RWPE2 (cell line): ENCODE results near the gene CEP164.

ENCODE experiments used
- ATAC-seq: fragments of 200-7000 bp; cut with Tn5 transposase; 3 replicates; pipeline ENCODE4 v1.9.1; 2021; ENCODE audit warnings: low read depth
- DNase-seq: peaks from one replicate; pipeline ENCODE4 v3.0.0-alpha.2; 2020; ENCODE audit warnings: low spot score
- H3K27ac ChIP-seq: fragments of 450-650 bp; 2 replicates; pipeline ENCODE4 v1.5.1; 2017; ENCODE audit warnings: mild to moderate bottlenecking; ENCODE audit not compliant: poor library complexity, severe bottlenecking
- H3K27me3 ChIP-seq: fragments of 250-450 bp; sonication (Bioruptor Pico); 2 replicates; pipeline ENCODE4 v1.5.1; 2021; ENCODE audit warnings: mild to moderate bottlenecking, moderate library complexity; ENCODE audit not compliant: insufficient read depth, poor library complexity, severe bottlenecking
- H3K36me3 ChIP-seq: fragments of 250-450 bp; sonication (Bioruptor Pico); 2 replicates; pipeline ENCODE4 v1.5.1; 2020; ENCODE audit warnings: low read depth, mild to moderate bottlenecking, moderate library complexity
- H3K4me1 ChIP-seq: fragments of 250-450 bp; sonication (Bioruptor Pico); 2 replicates; pipeline ENCODE4 v1.5.1; 2021; ENCODE audit warnings: mild to moderate bottlenecking, moderate library complexity; ENCODE audit not compliant: insufficient read depth, poor library complexity, severe bottlenecking
- H3K4me3 ChIP-seq: fragments of 250-450 bp; sonication (Bioruptor Pico); 2 replicates; pipeline ENCODE4 v1.5.1; 2021; ENCODE audit warnings: mild to moderate bottlenecking, moderate library complexity; ENCODE audit not compliant: severe bottlenecking
- H3K9me3 ChIP-seq: fragments of 250-450 bp; sonication (Bioruptor Pico); 2 replicates; pipeline ENCODE4 v1.5.1; 2021; ENCODE audit warnings: mild to moderate bottlenecking, moderate library complexity; ENCODE audit not compliant: severe bottlenecking
- CTCF ChIP-seq: fragments of 450-650 bp; IDR thresholded peaks from one replicate; pipeline ENCODE4 v1.5.1; 2017; ENCODE audit warnings: mild to moderate bottlenecking, moderate library complexity; ENCODE audit not compliant: poor library complexity, severe bottlenecking

Gene CEP164

GRCh38 chr11:117303101-117303500 is 24.6 kb upstream of the CEP164 start:
- Histone ChIP-seq H3K36me3 (no peaks in the 10 kb centered on the region), H3K27me3 (no peaks in the 10 kb centered on the region), H3K4me1 (no peaks in the 10 kb centered on the region), H3K27ac (no peak overlapping the region), H3K4me3 (no peak overlapping the region), H3K9me3 (no peaks in the 10 kb centered on the region)
- TF ChIP-seq CTCF = no peak
- ATAC-seq (no peak), DNase-seq (no peak)

GRCh38 chr11:117303646-117304315 is 23.9 kb upstream of the CEP164 start:
- Histone ChIP-seq H3K27ac (no peak overlapping the region), H3K4me1 (no peaks in the 10 kb centered on the region), H3K36me3 (no peaks in the 10 kb centered on the region), H3K4me3 (no peak overlapping the region), H3K9me3 (no peaks in the 10 kb centered on the region), H3K27me3 (no peaks in the 10 kb centered on the region)
- no peak for TF ChIP-seq CTCF
- no peak for DNase-seq
- no peak for ATAC-seq

- DNase-seq (no peak), ATAC-seq (0 out of 3 replicates have a peak, but pooled peaks have one; percentile 5)
- no peak overlapping the region for H3K27ac ChIP-seq
- H3K9me3 ChIP-seq = no peaks in the 10 kb centered on the region
- H3K36me3 ChIP-seq = no peaks in the 10 kb centered on the region
- TF ChIP-seq CTCF = no peak
- H3K27me3 ChIP-seq = no peaks in the 10 kb centered on the region
- H3K4me3 ChIP-seq = no peak overlapping the region
- H3K4me1 ChIP-seq = no peaks in the 10 kb centered on the region
Observed at GRCh38 chr11:117305145-117305544, 22.5 kb upstream of the CEP164 start.

GRCh38 chr11:117309310-117309709 is 18.3 kb upstream of the CEP164 start:
- Histone ChIP-seq H3K27ac (no peak overlapping the region), H3K36me3 (no peaks in the 10 kb centered on the region), H3K4me3 (no peak overlapping the region), H3K4me1 (no peaks in the 10 kb centered on the region), H3K9me3 (no peaks in the 10 kb centered on the region), H3K27me3 (no peaks in the 10 kb centered on the region)
- no peak for DNase-seq
- no peak for TF ChIP-seq CTCF
- ATAC-seq = no peak

- no peaks in the 10 kb centered on the region for H3K36me3 ChIP-seq
- H3K4me1 ChIP-seq = no peaks in the 10 kb centered on the region
- no peak overlapping the region for H3K27ac ChIP-seq
- no peaks in the 10 kb centered on the region for H3K27me3 ChIP-seq
- ATAC-seq = no peak
- no peaks in the 10 kb centered on the region for H3K9me3 ChIP-seq
- TF ChIP-seq CTCF = no peak
- no peak for DNase-seq
- H3K4me3 ChIP-seq = no peak overlapping the region
Observed at GRCh38 chr11:117313091-117313490, 14.6 kb upstream of the CEP164 start.
